Muscle of leg (tissue), 11 donors: ENCODE data around the gene PGGHG. TPM values are rescaled to one million over a fixed set of nuclear protein-coding genes. Genes with fewer than 3 reads are reported as not detected.
"Not testable (repeated sequence)": the region's sequence is repeated elsewhere in the genome, so short reads cannot be mapped to it uniquely, and the experiment has no call there.

Experiments used
- DNase-seq: peaks from one replicate; pipeline ENCODE4 v3.0.0; 2013
- H3K27ac ChIP-seq: one replicate; pipeline ENCODE4 v1.5.1; 2013; ENCODE audit warnings: mild to moderate bottlenecking, low read length, control low read depth
- H3K27me3 ChIP-seq: one replicate; pipeline ENCODE4 v1.6.1; 2013; ENCODE audit warnings: low read length; ENCODE audit not compliant: control insufficient read depth, insufficient read depth
- H3K36me3 ChIP-seq: one replicate; pipeline ENCODE4 v1.6.1; 2013; ENCODE audit warnings: low read length; ENCODE audit not compliant: control insufficient read depth, insufficient read depth
- H3K4me1 ChIP-seq: one replicate; pipeline ENCODE4 v1.6.1; 2013; ENCODE audit warnings: low read length; ENCODE audit not compliant: control insufficient read depth, insufficient read depth
- H3K4me3 ChIP-seq: one replicate; pipeline ENCODE4 v1.5.1; 2013; ENCODE audit warnings: low read length, control low read depth
- H3K9me3 ChIP-seq: replicated peaks from 2 replicates; pipeline ENCODE4 v1.6.1; 2013; ENCODE audit warnings: low read depth, low read length; ENCODE audit not compliant: control insufficient read depth
- WGBS: methylation state at CpG from one replicate; pipeline ENCODE4 v1.1.5; 2013; ENCODE audit warnings: missing lambda C conversion rate; ENCODE audit not compliant: insufficient coverage; 5-methylcytosine and 5-hydroxymethylcytosine counted together
- polyA plus RNA-seq, 8 donors: library from polyadenylated mRNA; unstranded; fragments of 120-200 nt; gene quantifications; one replicate each; pipeline versions ENCODE4 v1.2.1 to v1.2.3, GENCODE V29; 2013; ENCODE audit warnings: inconsistent platforms in 1 of 8, low replicate concordance in 1 of 8; ENCODE audit not compliant: insufficient read length in 8 of 8, insufficient read depth in 1 of 8
- total RNA-seq: library from RNA; stranded (reverse); fragments of 120-200 nt; gene quantifications from one replicate; pipeline ENCODE4 v1.2.4, GENCODE V29; 2013

The PGGHG gene
- total and polyA plus RNA-seq, 9 donors = 9.2 to 14.1 (median 9.9) TPM

- H3K27ac ChIP-seq = peak overlapping the region; percentile 25
- no peaks in the 10 kb centered on the region for H3K4me1 ChIP-seq
- 64% methylated on average over 15 of the region's 18 CpGs for WGBS
- no peaks in the 10 kb centered on the region for H3K9me3 ChIP-seq
- H3K4me3 ChIP-seq = peak overlapping the region; percentile 8
- peaks cover 29% of the 10 kb centered on the region for H3K27me3 ChIP-seq
- DNase-seq = no peak
- H3K36me3 ChIP-seq = no peaks in the 10 kb centered on the region
Observed at GRCh38 chr11:267491-267994, 21.4 kb upstream of the PGGHG start.

- H3K4me3 ChIP-seq, H3K4me1 ChIP-seq, H3K36me3 ChIP-seq, H3K9me3 ChIP-seq: not testable (repeated sequence)
- peak; percentile 71 for DNase-seq
- H3K27me3 ChIP-seq = peaks cover 36% of the 10 kb centered on the region
- 73% methylated on average over 5 of the region's 16 CpGs for WGBS
- H3K27ac ChIP-seq = peak overlapping the region; percentile 84
Observed at GRCh38 chr11:268716-269145, 20.2 kb upstream of the PGGHG start.

- Histone ChIP-seq H3K27ac (peak overlapping the region; percentile 84), H3K4me1 (no peaks in the 10 kb centered on the region), H3K9me3 (no peaks in the 10 kb centered on the region), H3K36me3 (no peaks in the 10 kb centered on the region), H3K4me3 (no peak overlapping the region), H3K27me3 (peaks cover 38% of the 10 kb centered on the region)
- WGBS = 61% methylated on average over 11 of the region's 21 CpGs
- DNase-seq = peak; percentile 77
Observed at GRCh38 chr11:269146-269890, 19.6 kb upstream of the PGGHG start.

- Histone ChIP-seq H3K27me3 (peaks cover 41% of the 10 kb centered on the region), H3K36me3 (no peaks in the 10 kb centered on the region), H3K4me3 (no peak overlapping the region), H3K4me1 (no peaks in the 10 kb centered on the region), H3K27ac (no peak overlapping the region), H3K9me3 (no peaks in the 10 kb centered on the region)
- 67% methylated on average over 14 of the region's 18 CpGs for WGBS
- no peak for DNase-seq
Observed at GRCh38 chr11:270451-271318, 18.2 kb upstream of the PGGHG start.

- H3K27ac ChIP-seq = no peak overlapping the region
- H3K27me3 ChIP-seq = peaks cover 41% of the 10 kb centered on the region
- WGBS = 85% methylated on average over 5 of the region's 8 CpGs
Observed at GRCh38 chr11:271319-271715, 17.6 kb upstream of the PGGHG start.

GRCh38 chr11:272195-272930, 16.6 kb upstream of the PGGHG start:
- Histone ChIP-seq H3K36me3 (no peaks in the 10 kb centered on the region), H3K27me3 (peaks cover 45% of the 10 kb centered on the region), H3K27ac (no peak overlapping the region), H3K9me3 (no peaks in the 10 kb centered on the region), H3K4me3 (no peak overlapping the region), H3K4me1 (no peaks in the 10 kb centered on the region)
- WGBS = 85% methylated on average over 18 of the region's 22 CpGs
- no peak for DNase-seq

More at GRCh38 chr11:271319-271715, 17.6 kb upstream of the PGGHG start:
- no peak overlapping the region for H3K4me3 ChIP-seq
- H3K4me1 ChIP-seq = no peaks in the 10 kb centered on the region
- H3K36me3 ChIP-seq = no peaks in the 10 kb centered on the region
- no peak for DNase-seq
- no peaks in the 10 kb centered on the region for H3K9me3 ChIP-seq

GRCh38 chr11:272931-273198, 16.1 kb upstream of the PGGHG start:
- Histone ChIP-seq H3K9me3 (no peaks in the 10 kb centered on the region), H3K4me1 (no peaks in the 10 kb centered on the region), H3K27ac (no peak overlapping the region), H3K27me3 (peaks cover 47% of the 10 kb centered on the region), H3K4me3 (no peak overlapping the region), H3K36me3 (no peaks in the 10 kb centered on the region)
- WGBS = 84% methylated on average over 6 of the region's 6 CpGs
- no peak for DNase-seq

GRCh38 chr11:276219-276618, 12.7 kb upstream of the PGGHG start:
- Histone ChIP-seq H3K27me3 (peaks cover 62% of the 10 kb centered on the region), H3K9me3 (no peaks in the 10 kb centered on the region), H3K4me1 (peaks cover 6% of the 10 kb centered on the region), H3K36me3 (no peaks in the 10 kb centered on the region), H3K27ac (no peak overlapping the region), H3K4me3 (no peak overlapping the region)
- DNase-seq = no peak

GRCh38 chr11:278001-278951, 10.7 kb upstream of the PGGHG start, which contains the start of gene NLRP6:
Gene NLRP6, plus strand, starts transcription at chr11:278407. Its CDS starts 163 bp downstream, at chr11:278570.
- H3K27ac ChIP-seq = no peak within 1 kb of the TSS

More at GRCh38 chr11:278001-278951, 10.7 kb upstream of the PGGHG start, which contains the start of gene NLRP6:
- H3K9me3 ChIP-seq = no peaks in the 10 kb centered on the region
- WGBS = 61% methylated on average over 20 of the region's 21 CpGs
- H3K4me1 ChIP-seq = peaks cover 6% of the 10 kb centered on the region
- peaks cover 67% of the 10 kb centered on the region for H3K27me3 ChIP-seq
- no peak for DNase-seq
- H3K36me3 ChIP-seq = no peaks in the 10 kb centered on the region
- H3K4me3 ChIP-seq = no peak within 1 kb of the TSS
